Vagina (tissue), 2 donors: ENCODE data around the gene RPP30.

ENCODE experiments used
- POLR2A ChIP-seq, 2 donors: fragments of 450-650 bp; IDR thresholded peaks; one replicate each; pipeline ENCODE4 v1.6.1; 2017; ENCODE audit warnings: antibody characterized with exemption in 2 of 2, mild to moderate bottlenecking in 2 of 2, moderate library complexity in 2 of 2
- POLR2AphosphoS5 ChIP-seq, 2 donors: sonication (generic); formaldehyde crosslinking; IDR thresholded peaks; one replicate each; pipeline ENCODE4 v1.9.0; 2017; ENCODE audit warnings: antibody characterized with exemption in 2 of 2, mild to moderate bottlenecking in 2 of 2, low read depth in 1 of 2; ENCODE audit not compliant: insufficient read depth in 1 of 2

DNA sequence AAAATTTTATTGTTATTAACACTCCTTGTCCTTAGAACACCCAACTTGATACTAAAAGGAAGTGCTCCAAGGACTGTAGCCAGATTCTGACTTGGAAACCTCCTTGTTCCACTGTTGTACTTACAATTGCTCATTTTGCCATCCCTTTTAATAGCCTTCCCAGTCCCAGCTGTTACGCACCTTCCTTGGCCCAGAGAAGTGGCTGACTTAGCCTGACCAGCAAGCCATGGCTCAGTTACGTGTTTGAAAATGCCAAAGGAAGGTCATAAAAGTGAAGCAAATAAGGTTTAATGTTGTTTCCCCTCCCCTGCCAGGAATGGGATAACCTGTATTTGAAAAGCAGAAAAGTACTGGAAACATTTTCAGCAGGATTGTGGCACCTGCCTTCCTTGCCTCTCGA is 52.8 kb downstream of the RPP30 start:
- no peak for TF ChIP-seq POLR2AphosphoS5 (IDR thresholded peaks at IDR 0.05; ENCODE audit: insufficient read depth in 1 of 2, low read depth in 1 of 2)
- no peak for TF ChIP-seq POLR2A (IDR thresholded peaks at IDR 0.05)
